Chondrocyte (in vitro differentiated cells): ENCODE data around the gene POLR2C. TPM values are rescaled to one million over a fixed set of nuclear protein-coding genes. Genes with fewer than 3 reads are reported as not detected.

Source experiments
- DNase-seq: peaks from one replicate; pipeline ENCODE4 v3.0.0; 2021; ENCODE audit warnings: mixed read lengths, low spot score
- H3K27ac Mint-ChIP-seq: one replicate; pipeline ENCODE4 v1.8.0; 2021; ENCODE audit warnings: mild to moderate bottlenecking, moderate library complexity, mixed read lengths; ENCODE audit not compliant: unreplicated experiment
- H3K27me3 Mint-ChIP-seq: 2 replicates; pipeline ENCODE4 v1.8.0; 2021; ENCODE audit warnings: low read depth, mixed read lengths
- H3K36me3 Mint-ChIP-seq: 2 replicates; pipeline ENCODE4 v1.8.0; 2021; ENCODE audit warnings: low read depth, mixed read lengths
- H3K4me1 Mint-ChIP-seq: 2 replicates; pipeline ENCODE4 v1.8.0; 2021; ENCODE audit warnings: low read depth, mild to moderate bottlenecking, mixed read lengths
- H3K4me3 Mint-ChIP-seq: one replicate; pipeline ENCODE4 v1.8.0; 2021; ENCODE audit warnings: mild to moderate bottlenecking, moderate library complexity, mixed read lengths; ENCODE audit not compliant: unreplicated experiment
- H3K9me3 Mint-ChIP-seq: 2 replicates; pipeline ENCODE4 v1.8.0; 2021; ENCODE audit warnings: low read depth, mixed read lengths
- total RNA-seq: library from RNA; stranded (reverse); gene quantifications from 3 replicates; pipeline ENCODE4 v1.2.1, GENCODE V29; 2021
- TF ChIP-seq, protein P1 (sequence below): fragments of 200-600 bp; sonication (generic); IDR thresholded peaks from 2 replicates; pipeline ENCODE4 v1.5.0; 2021; ENCODE audit warnings: antibody characterized with exemption, mild to moderate bottlenecking, moderate library complexity

POLR2C gene
- total RNA-seq, 1 donor from 2014 or later: 38.6 TPM

DNA sequence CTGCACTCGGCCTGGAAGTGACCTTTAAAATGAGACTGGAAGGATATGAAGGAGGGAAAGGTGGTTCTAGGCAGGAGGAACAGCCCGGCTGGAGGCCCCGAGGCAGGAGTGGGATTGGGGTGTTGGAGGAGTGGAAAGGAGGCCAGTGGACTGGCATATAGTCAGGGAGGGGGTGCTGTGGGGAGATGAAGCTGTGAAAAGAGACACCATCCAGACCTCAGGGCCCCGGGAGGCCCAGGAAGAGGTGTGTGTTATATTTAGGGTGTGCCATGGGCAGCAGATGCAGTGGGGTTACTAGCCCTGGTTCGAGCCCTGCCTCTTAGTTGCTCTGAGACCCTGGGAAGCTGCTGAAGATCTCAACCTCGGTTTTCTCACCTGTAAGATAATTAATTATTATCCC lies 42.7 kb downstream of the POLR2C start:
- Mint-ChIP-seq H3K27me3 (peaks cover 7% of the 10 kb centered on the region), H3K4me1 (no peaks in the 10 kb centered on the region), H3K27ac (no peak overlapping the region), H3K4me3 (no peak overlapping the region), H3K36me3 (no peaks in the 10 kb centered on the region), H3K9me3 (no peaks in the 10 kb centered on the region)
- no peak for DNase-seq
- TF ChIP-seq, protein P1, sequence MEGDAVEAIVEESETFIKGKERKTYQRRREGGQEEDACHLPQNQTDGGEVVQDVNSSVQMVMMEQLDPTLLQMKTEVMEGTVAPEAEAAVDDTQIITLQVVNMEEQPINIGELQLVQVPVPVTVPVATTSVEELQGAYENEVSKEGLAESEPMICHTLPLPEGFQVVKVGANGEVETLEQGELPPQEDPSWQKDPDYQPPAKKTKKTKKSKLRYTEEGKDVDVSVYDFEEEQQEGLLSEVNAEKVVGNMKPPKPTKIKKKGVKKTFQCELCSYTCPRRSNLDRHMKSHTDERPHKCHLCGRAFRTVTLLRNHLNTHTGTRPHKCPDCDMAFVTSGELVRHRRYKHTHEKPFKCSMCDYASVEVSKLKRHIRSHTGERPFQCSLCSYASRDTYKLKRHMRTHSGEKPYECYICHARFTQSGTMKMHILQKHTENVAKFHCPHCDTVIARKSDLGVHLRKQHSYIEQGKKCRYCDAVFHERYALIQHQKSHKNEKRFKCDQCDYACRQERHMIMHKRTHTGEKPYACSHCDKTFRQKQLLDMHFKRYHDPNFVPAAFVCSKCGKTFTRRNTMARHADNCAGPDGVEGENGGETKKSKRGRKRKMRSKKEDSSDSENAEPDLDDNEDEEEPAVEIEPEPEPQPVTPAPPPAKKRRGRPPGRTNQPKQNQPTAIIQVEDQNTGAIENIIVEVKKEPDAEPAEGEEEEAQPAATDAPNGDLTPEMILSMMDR: no peak

DNA sequence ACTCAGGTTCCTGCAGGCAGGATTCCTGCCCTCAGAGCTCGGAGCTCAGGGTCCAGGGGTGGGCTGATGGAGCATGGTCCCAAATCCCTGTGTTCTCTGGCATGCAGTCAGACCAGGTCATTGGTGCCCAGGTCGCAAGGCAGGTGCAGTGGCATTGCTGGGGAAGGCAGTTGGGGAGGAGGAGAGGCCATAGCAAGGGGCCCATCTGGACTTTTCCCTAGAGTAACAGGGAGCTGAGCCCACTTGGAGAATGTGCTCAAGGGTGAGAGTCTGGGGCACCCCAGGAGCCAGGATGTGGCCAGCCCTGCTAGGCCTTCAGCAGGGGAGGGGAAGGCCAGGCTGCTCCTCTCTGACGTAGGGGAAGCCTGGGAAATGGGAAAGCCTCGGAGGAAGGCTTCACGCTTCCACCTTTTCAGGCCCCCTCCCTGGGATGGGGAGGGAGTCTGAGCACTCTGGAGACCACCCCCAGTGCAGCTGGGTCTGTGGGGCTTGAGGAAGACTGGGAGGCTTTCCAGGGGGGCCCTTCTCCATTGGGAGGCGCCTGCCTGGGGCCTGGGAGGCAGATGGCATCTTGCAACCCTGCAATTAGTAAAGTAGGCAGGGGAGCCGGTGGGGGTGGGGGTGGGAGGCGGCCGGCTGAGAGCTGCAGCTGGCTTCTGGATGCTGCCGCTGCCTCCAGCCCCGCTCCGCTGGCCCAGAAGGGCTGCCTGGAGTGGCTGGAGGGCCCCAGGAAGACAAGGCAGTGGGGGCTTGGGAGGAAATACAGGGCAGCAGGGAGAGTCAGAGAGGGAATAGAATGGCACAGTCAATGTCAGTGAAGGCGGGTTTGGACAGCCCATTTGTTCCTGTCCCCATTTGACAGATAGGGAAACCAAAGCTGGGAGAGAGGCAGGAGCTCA lies 44.9 kb downstream of the POLR2C start:
- Mint-ChIP-seq H3K36me3 (no peaks in the 10 kb centered on the region), H3K27ac (no peak overlapping the region), H3K27me3 (peaks cover 7% of the 10 kb centered on the region), H3K4me3 (no peak overlapping the region), H3K4me1 (no peaks in the 10 kb centered on the region), H3K9me3 (no peaks in the 10 kb centered on the region)
- DNase-seq: no peak
- TF ChIP-seq, protein P1: no peak

DNA sequence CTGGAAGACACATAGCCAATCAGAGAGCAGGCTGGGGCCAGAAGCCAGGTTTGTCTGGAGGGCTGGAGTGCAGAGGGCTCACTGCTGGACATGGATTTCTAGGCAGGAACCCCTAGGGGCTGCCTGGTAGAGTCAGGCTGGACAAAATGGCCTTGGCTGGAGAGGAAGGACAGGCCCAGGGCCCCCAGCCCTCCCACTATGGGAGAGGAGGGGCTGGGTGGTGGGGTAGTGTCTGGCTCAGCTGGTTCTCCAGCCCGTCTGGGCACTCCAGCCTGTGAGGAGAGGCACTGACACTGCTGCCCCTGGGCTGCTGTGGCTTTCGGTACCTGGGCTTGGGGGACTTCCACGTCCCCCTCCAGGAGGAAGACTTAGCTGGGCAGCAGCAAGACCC lies 45.6 kb downstream of the POLR2C start:
- Mint-ChIP-seq H3K36me3 (no peaks in the 10 kb centered on the region), H3K27ac (no peak overlapping the region), H3K4me3 (no peak overlapping the region), H3K9me3 (no peaks in the 10 kb centered on the region), H3K4me1 (no peaks in the 10 kb centered on the region), H3K27me3 (peaks cover 5% of the 10 kb centered on the region)
- TF ChIP-seq, protein P1: no peak
- no peak for DNase-seq

DNA sequence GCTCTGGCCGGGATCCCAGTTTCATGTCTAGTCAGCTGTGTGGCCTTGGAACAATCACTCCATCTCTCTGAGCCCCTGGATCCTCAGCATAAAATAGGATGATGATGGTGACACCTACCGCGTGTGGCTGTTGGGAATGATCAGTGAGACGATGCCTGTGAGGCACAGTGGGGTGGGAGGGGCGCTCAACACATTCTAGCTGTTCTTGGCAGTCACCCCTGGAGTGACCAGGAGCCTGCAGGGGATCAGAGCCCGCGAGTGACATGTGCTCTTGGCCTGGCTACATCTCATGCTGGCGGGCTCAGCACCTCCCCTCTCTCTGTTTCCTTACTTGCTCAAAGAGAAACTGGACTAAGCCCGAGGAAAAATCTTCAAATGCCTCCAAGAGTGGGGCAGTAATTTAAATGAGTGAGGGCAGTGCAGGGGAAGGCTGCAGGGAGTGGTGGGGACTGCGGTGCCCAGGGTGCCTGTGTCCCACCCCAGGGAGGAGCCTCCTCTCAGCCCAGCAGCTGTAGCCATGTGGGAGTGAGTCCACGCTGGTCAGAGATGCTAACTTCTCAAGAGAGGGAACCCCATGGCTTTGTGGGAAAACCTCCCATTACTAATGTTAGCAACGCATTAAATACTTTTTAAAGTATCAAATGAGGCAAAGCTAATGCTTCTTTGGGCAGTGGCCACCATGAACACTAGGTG lies 46.9 kb downstream of the POLR2C start:
- H3K27me3 Mint-ChIP-seq: peaks cover 5% of the 10 kb centered on the region
- no peak overlapping the region for H3K27ac Mint-ChIP-seq
- no peak overlapping the region for H3K4me3 Mint-ChIP-seq
- no peaks in the 10 kb centered on the region for H3K9me3 Mint-ChIP-seq
- TF ChIP-seq, protein P1: no peak
- H3K36me3 Mint-ChIP-seq: peaks cover 3% of the 10 kb centered on the region
- no peak for DNase-seq
- H3K4me1 Mint-ChIP-seq: no peaks in the 10 kb centered on the region

DNA sequence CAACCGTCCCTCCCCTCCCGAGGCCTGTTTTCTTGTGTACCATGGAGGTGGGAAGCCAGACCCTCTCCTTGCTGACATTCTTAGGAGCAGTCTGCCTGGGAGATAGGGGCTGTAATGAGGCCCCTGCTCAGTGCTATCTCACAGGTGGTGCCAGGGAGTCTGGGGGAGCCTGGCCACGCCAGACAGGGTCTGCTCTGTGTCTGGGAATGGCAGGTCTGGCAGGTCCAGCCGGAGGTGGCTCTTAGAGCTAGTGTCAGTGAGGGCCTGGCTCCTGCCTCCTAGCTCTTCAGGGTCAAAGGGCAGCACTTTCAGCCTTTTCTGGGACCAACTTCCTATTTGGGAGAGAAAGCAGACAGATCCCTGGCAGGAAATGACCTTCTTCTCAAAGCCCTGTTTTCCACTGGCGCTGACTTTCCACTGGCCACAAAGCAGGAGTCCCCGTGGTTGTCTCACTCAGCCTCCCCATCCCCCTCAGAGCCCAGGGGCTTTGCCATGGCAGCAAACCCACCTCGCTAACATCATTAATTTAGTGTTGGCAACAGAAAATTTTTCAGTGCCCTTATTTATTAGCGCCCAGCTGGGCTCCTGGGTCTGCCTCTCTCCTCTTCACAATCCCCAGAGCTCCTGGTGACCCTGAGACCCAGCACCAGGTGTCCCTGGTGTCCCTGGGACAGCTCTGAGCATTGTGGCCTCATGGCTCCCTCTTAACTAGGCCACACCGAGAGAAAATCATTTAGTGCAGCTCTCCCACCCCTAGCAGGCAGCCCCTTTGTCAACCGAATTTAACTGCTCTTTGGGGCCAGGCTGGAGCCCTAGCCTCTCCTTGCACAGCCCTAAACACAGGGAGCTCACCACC lies 47.8 kb downstream of the POLR2C start:
- Mint-ChIP-seq H3K9me3 (no peaks in the 10 kb centered on the region), H3K27ac (no peak overlapping the region), H3K4me3 (no peak overlapping the region), H3K27me3 (peaks cover 5% of the 10 kb centered on the region), H3K4me1 (no peaks in the 10 kb centered on the region), H3K36me3 (peaks cover 3% of the 10 kb centered on the region)
- TF ChIP-seq, protein P1: no peak
- DNase-seq: no peak
